ENCODE results near the gene LDB3. TPM values are rescaled to one million over a fixed set of nuclear protein-coding genes. Genes with fewer than 3 reads are reported as not detected.
"Not testable (repeated sequence)": the region's sequence is repeated elsewhere in the genome, so short reads cannot be mapped to it uniquely, and the experiment has no call there.

LDB3 gene
- total RNA-seq, 1 experiment from 2014 or later = 1.1 TPM

GRCh38 chr10:86718556-86718955 lies 50.2 kb downstream of the LDB3 start:
- no peak overlapping the region for H3K4me3 ChIP-seq
- no peak overlapping the region for H3K27ac ChIP-seq
- no peaks in the 10 kb centered on the region for H3K36me3 ChIP-seq

GRCh38 chr10:86721232-86721631 lies 52.9 kb downstream of the LDB3 start:
- Histone ChIP-seq H3K9me3 (replicated peaks) (no peaks in the 10 kb centered on the region), H3K36me3 (no peaks in the 10 kb centered on the region), H3K27me3 (replicated peaks) (no peaks in the 10 kb centered on the region), H3K4me1 (replicated peaks) (no peaks in the 10 kb centered on the region), H3K27ac (no peak overlapping the region), H3K4me3 (no peak overlapping the region)
- DNase-seq (ENCODE audit: low read depth in 1 of 2, low spot score in 2 of 2) = no peak

More at GRCh38 chr10:86718556-86718955, 50.2 kb downstream of the LDB3 start:
- Histone ChIP-seq H3K9me3 (replicated peaks) (0 out of 2 replicates have a peak, but pooled peaks cover 2% of the 10 kb centered on the region), H3K27me3 (replicated peaks) (no peaks in the 10 kb centered on the region), H3K4me1 (replicated peaks) (no peaks in the 10 kb centered on the region)
- no peak for DNase-seq (ENCODE audit: low read depth in 1 of 2, low spot score in 2 of 2)

GRCh38 chr10:86723009-86723408 lies 54.7 kb downstream of the LDB3 start:
- Histone ChIP-seq H3K4me3 (no peak overlapping the region), H3K27me3 (replicated peaks) (no peaks in the 10 kb centered on the region), H3K4me1 (replicated peaks) (no peaks in the 10 kb centered on the region), H3K36me3 (no peaks in the 10 kb centered on the region), H3K27ac (no peak overlapping the region), H3K9me3 (replicated peaks) (no peaks in the 10 kb centered on the region)
- DNase-seq (ENCODE audit: low read depth in 1 of 2, low spot score in 2 of 2) = no peak

- H3K9me3 ChIP-seq (replicated peaks) = no peaks in the 10 kb centered on the region
- no peak for DNase-seq (ENCODE audit: low read depth in 1 of 2, low spot score in 2 of 2)
- no peak overlapping the region for H3K4me3 ChIP-seq
- no peaks in the 10 kb centered on the region for H3K27me3 ChIP-seq (replicated peaks)
- no peaks in the 10 kb centered on the region for H3K4me1 ChIP-seq (replicated peaks)
- no peaks in the 10 kb centered on the region for H3K36me3 ChIP-seq
- no peak overlapping the region for H3K27ac ChIP-seq
These were observed 56.1 kb downstream of the LDB3 start for GRCh38 chr10:86724445-86724844.

GRCh38 chr10:86725980-86726676 lies 57.8 kb downstream of the LDB3 start:
- H3K27me3 ChIP-seq (replicated peaks) = no peaks in the 10 kb centered on the region
- no peak overlapping the region for H3K4me3 ChIP-seq
- H3K36me3 ChIP-seq = no peaks in the 10 kb centered on the region

GRCh38 chr10:86726677-86726999 lies 58.3 kb downstream of the LDB3 start:
- DNase-seq (ENCODE audit: low read depth in 1 of 2, low spot score in 2 of 2) = no peak
- H3K27me3 ChIP-seq (replicated peaks) = no peaks in the 10 kb centered on the region
- H3K36me3 ChIP-seq = no peaks in the 10 kb centered on the region
- no peaks in the 10 kb centered on the region for H3K4me1 ChIP-seq (replicated peaks)
- H3K27ac ChIP-seq = no peak overlapping the region
- H3K4me3 ChIP-seq = no peak overlapping the region
- H3K9me3 ChIP-seq (replicated peaks) = no peaks in the 10 kb centered on the region

More at GRCh38 chr10:86725980-86726676, 57.8 kb downstream of the LDB3 start:
- DNase-seq (ENCODE audit: low read depth in 1 of 2, low spot score in 2 of 2) = no peak
- H3K9me3 ChIP-seq (replicated peaks) = no peaks in the 10 kb centered on the region
- H3K27ac ChIP-seq = no peak overlapping the region
- no peaks in the 10 kb centered on the region for H3K4me1 ChIP-seq (replicated peaks)

GRCh38 chr10:86727470-86727869 lies 59.2 kb downstream of the LDB3 start:
- Histone ChIP-seq H3K4me1 (replicated peaks) (no peaks in the 10 kb centered on the region), H3K27me3 (replicated peaks) (no peaks in the 10 kb centered on the region)
- DNase-seq (ENCODE audit: low read depth in 1 of 2, low spot score in 2 of 2) = no peak

GRCh38 chr10:86728056-86728455 lies 59.7 kb downstream of the LDB3 start:
- DNase-seq (ENCODE audit: low read depth in 1 of 2, low spot score in 2 of 2) = no peak
- no peaks in the 10 kb centered on the region for H3K9me3 ChIP-seq (replicated peaks)
- no peak overlapping the region for H3K4me3 ChIP-seq
- no peaks in the 10 kb centered on the region for H3K36me3 ChIP-seq
- no peaks in the 10 kb centered on the region for H3K27me3 ChIP-seq (replicated peaks)
- H3K27ac ChIP-seq = no peak overlapping the region
- no peaks in the 10 kb centered on the region for H3K4me1 ChIP-seq (replicated peaks)

More at GRCh38 chr10:86727470-86727869, 59.2 kb downstream of the LDB3 start:
- H3K4me3 ChIP-seq = no peak overlapping the region
- H3K36me3 ChIP-seq = no peaks in the 10 kb centered on the region
- no peaks in the 10 kb centered on the region for H3K9me3 ChIP-seq (replicated peaks)
- no peak overlapping the region for H3K27ac ChIP-seq

GRCh38 chr10:86729677-86730076 lies 61.4 kb downstream of the LDB3 start:
- Histone ChIP-seq H3K36me3 (no peaks in the 10 kb centered on the region), H3K4me1 (replicated peaks) (no peaks in the 10 kb centered on the region), H3K4me3 (no peak overlapping the region), H3K27ac (no peak overlapping the region), H3K27me3 (replicated peaks) (no peaks in the 10 kb centered on the region), H3K9me3 (replicated peaks) (no peaks in the 10 kb centered on the region)
- DNase-seq (ENCODE audit: low read depth in 1 of 2, low spot score in 2 of 2) = no peak

GRCh38 chr10:86730227-86730626 lies 61.9 kb downstream of the LDB3 start:
- Histone ChIP-seq H3K9me3 (replicated peaks) (no peaks in the 10 kb centered on the region), H3K4me1 (replicated peaks) (no peaks in the 10 kb centered on the region), H3K27ac (no peak overlapping the region), H3K4me3 (no peak overlapping the region), H3K27me3 (replicated peaks) (no peaks in the 10 kb centered on the region), H3K36me3 (no peaks in the 10 kb centered on the region)
- no peak for DNase-seq (ENCODE audit: low read depth in 1 of 2, low spot score in 2 of 2)

- no peak overlapping the region for H3K4me3 ChIP-seq
- no peak for DNase-seq (ENCODE audit: low read depth in 1 of 2, low spot score in 2 of 2)
- H3K27me3 ChIP-seq (replicated peaks) = no peaks in the 10 kb centered on the region
- no peaks in the 10 kb centered on the region for H3K9me3 ChIP-seq (replicated peaks)
- H3K36me3 ChIP-seq = no peaks in the 10 kb centered on the region
- no peak overlapping the region for H3K27ac ChIP-seq
- no peaks in the 10 kb centered on the region for H3K4me1 ChIP-seq (replicated peaks)
These were observed 64.5 kb downstream of the LDB3 start for GRCh38 chr10:86732771-86733170.

GRCh38 chr10:86733260-86733671 lies 65.0 kb downstream of the LDB3 start:
- DNase-seq (ENCODE audit: low read depth in 1 of 2, low spot score in 2 of 2) = no peak

GRCh38 chr10:86734207-86734988 lies 66.1 kb downstream of the LDB3 start:
- Histone ChIP-seq H3K36me3 (no peaks in the 10 kb centered on the region), H3K4me3 (no peak overlapping the region), H3K4me1 (replicated peaks) (no peaks in the 10 kb centered on the region), H3K9me3 (replicated peaks) (no peaks in the 10 kb centered on the region), H3K27me3 (replicated peaks) (no peaks in the 10 kb centered on the region), H3K27ac (no peak overlapping the region)
- no peak for DNase-seq (ENCODE audit: low read depth in 1 of 2, low spot score in 2 of 2)

More at GRCh38 chr10:86733260-86733671, 65.0 kb downstream of the LDB3 start:
- no peaks in the 10 kb centered on the region for H3K36me3 ChIP-seq
- H3K27ac ChIP-seq = no peak overlapping the region
- no peaks in the 10 kb centered on the region for H3K9me3 ChIP-seq (replicated peaks)
- no peak overlapping the region for H3K4me3 ChIP-seq
- no peaks in the 10 kb centered on the region for H3K4me1 ChIP-seq (replicated peaks)
- H3K27me3 ChIP-seq (replicated peaks) = no peaks in the 10 kb centered on the region

GRCh38 chr10:86735278-86735677 lies 67.0 kb downstream of the LDB3 start:
- H3K4me3 ChIP-seq; H3K4me1 ChIP-seq (replicated peaks); H3K9me3 ChIP-seq (replicated peaks); H3K36me3 ChIP-seq; DNase-seq (ENCODE audit: low read depth in 1 of 2, low spot score in 2 of 2); H3K27ac ChIP-seq; H3K27me3 ChIP-seq (replicated peaks): not testable (repeated sequence)

All from SJSA1 (cell line).